Measurements from ENCODE around the gene THSD7B.
"Not testable (repeated sequence)": the region's sequence is repeated elsewhere in the genome, so short reads cannot be mapped to it uniquely, and the experiment has no call there.

THSD7B gene

DNA sequence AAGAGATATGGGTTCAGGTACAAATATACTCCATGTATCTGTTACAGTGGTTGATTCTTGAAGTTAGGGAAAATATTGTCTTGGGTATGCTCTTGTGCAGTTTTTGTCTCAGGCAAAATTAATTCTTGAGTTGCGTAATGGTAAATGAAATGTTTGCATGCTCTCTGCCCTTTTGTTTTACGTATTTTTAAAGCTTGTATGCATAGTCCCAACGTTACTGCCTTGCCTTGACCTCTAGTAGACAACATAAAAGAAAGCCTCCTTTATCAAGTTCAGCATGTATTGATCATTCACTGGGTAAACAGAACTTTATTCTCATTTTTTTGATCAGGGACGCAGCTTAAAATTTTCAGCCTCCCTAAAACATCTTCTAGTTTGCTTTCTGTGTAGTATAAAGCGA is 283.1 kb downstream of the THSD7B start:
- no peak for DNase-seq (ENCODE audit: low read depth in 2 of 2)

GRCh38 chr2:137049518-137049917 is 284.2 kb downstream of the THSD7B start:
- DNase-seq (ENCODE audit: low read depth in 2 of 2): no peak

- no peak for DNase-seq (ENCODE audit: low read depth in 2 of 2)
These were observed 285.6 kb downstream of the THSD7B start for GRCh38 chr2:137050949-137051348.

DNA sequence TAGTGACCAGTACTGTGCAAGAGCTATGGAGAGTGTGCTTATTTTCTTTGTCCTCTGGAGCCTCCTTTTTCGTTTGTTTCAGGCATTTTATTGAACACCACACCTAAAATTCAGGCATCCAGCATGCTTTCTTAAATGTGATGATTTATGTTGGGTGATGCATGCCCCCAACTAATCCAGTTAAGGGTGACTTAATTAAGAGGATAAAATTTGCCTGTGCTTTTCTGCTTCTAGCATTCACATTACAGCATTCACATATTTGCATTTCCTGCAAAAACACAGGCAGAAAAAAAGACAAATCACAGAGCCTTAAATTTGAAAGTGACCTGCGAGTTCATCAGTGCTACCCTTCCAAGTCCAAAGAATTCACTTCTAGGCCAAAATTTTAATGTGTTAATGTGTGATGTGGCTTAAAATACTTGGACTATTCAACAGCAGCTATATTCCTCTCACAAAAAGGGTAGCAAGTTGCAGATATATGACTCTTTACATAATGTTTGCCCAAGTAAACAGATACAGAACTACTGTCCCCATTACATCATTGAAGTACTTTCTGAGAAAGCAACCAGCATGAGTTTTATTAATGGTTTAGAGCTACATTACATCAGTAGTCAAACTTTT is 286.5 kb downstream of the THSD7B start:
- no peak for DNase-seq (ENCODE audit: low read depth in 2 of 2)

DNA sequence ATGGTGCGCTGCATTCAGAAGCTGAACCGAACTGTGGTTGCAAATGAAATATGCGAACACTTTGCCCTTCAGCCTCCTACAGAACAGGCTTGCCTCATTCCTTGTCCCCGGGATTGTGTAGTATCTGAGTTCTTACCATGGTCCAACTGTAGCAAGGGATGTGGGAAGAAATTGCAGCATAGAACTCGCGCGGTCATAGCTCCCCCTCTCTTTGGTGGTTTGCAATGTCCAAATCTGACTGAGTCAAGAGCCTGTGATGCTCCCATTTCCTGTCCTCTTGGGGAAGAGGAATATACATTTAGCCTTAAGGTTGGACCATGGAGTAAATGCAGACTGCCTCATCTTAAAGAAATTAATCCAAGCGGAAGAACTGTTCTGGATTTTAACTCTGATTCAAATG is 291.4 kb downstream of the THSD7B start:
- no peak for DNase-seq (ENCODE audit: low read depth in 2 of 2)

- not testable (repeated sequence) for DNase-seq (ENCODE audit: low read depth in 2 of 2)
These were observed 310.9 kb downstream of the THSD7B start for GRCh38 chr2:137076111-137076765.

- no peak for DNase-seq (ENCODE audit: low read depth in 2 of 2)
These were observed 326.4 kb downstream of the THSD7B start for GRCh38 chr2:137091704-137092103.

GRCh38 chr2:137093116-137093515 is 327.8 kb downstream of the THSD7B start:
- DNase-seq (ENCODE audit: low read depth in 2 of 2): no peak

GRCh38 chr2:137096187-137096586 is 330.8 kb downstream of the THSD7B start:
- no peak for DNase-seq (ENCODE audit: low read depth in 2 of 2)

- DNase-seq (ENCODE audit: low read depth in 2 of 2): no peak
These were observed 331.3 kb downstream of the THSD7B start for GRCh38 chr2:137096693-137097092.

DNA sequence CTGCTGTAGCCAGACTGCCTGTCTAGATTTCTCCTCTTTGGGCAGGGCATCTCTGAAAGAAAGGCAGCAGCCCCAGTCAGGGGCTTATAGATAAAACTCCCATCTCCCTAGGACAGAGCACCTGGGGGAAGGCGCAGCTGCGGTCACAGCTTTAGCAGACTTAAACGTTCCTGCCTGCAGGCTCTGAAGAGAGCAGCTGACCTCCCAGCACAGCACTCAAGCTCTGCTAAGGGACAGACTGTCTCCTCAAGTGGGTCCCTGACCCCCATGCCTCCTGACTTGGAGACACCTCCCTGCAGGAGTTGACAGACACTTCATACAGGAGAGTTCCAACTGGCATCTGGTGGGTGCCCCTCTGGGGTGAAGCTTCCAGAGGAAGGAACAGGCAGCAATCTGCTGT is 336.5 kb downstream of the THSD7B start:
- not testable (repeated sequence) for DNase-seq (ENCODE audit: low read depth in 2 of 2)

DNA sequence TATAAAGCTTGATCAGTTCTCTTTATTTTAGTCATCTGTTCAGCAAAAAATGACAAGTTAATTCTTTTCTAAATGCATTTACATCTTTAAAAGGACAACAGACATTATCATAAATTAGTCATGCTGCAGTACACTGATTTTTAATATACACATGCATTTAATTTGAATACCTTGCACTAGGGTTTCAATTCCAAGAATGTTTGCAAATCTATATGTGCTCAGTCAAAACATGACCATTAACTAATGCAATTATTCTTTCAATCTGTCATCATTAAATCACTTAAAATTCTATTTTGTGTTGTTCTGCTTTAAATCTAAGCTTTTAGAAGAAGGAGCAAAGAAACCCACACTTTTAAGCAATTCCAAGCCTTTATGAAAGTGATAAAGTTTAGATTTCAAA is 342.6 kb downstream of the THSD7B start:
- DNase-seq (ENCODE audit: low read depth in 2 of 2): no peak

GRCh38 chr2:137111896-137112295 is 346.6 kb downstream of the THSD7B start:
- no peak for DNase-seq (ENCODE audit: low read depth in 2 of 2)

- no peak for DNase-seq (ENCODE audit: low read depth in 2 of 2)
These were observed 349.9 kb downstream of the THSD7B start for GRCh38 chr2:137115081-137115794.

DNA sequence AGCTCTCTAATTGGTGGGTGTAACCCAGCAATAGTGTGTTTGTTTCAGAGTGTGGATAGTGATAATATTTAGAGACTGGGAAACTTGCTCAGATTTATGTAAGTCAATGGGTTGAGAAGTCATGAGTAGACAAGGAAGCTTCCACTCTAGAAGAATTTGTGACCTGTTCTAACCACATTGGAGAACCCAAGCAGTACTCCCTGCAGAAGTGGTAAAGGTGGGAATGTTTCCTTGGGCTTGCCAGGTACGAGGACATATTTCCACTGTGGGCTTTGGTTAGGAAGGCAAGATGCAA is 350.4 kb downstream of the THSD7B start:
- DNase-seq (ENCODE audit: low read depth in 2 of 2): no peak

GRCh38 chr2:137117385-137117784 is 352.0 kb downstream of the THSD7B start:
- no peak for DNase-seq (ENCODE audit: low read depth in 2 of 2)

DNA sequence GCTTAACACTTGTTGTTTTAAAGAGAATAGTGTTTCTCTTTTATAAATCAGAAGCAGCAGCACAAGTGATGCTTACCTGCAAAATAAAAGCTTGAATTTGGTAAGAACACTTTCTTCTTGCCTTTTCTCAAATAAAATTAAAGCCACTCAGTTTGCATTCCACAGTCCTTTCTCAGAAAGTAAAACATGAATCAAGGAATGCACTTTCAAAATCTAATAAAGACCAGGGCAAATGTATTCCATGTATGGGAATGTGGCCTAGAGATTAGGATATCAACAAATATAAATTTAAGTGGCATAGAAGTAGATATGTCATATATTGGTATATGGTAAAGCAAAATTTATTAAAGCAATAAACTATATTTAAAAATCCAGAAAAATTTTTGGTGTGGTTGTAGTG is 352.8 kb downstream of the THSD7B start:
- DNase-seq (ENCODE audit: low read depth in 2 of 2): no peak

GRCh38 chr2:137123226-137123625 is 357.9 kb downstream of the THSD7B start:
- no peak for DNase-seq (ENCODE audit: low read depth in 2 of 2)

- DNase-seq (ENCODE audit: low read depth in 2 of 2): no peak
These were observed 367.9 kb downstream of the THSD7B start for GRCh38 chr2:137133225-137133624.

GRCh38 chr2:137138263-137138662 is 372.9 kb downstream of the THSD7B start:
- no peak for DNase-seq (ENCODE audit: low read depth in 2 of 2)

GRCh38 chr2:137151731-137152130 is 386.4 kb downstream of the THSD7B start:
- DNase-seq (ENCODE audit: low read depth in 2 of 2): no peak

DNA sequence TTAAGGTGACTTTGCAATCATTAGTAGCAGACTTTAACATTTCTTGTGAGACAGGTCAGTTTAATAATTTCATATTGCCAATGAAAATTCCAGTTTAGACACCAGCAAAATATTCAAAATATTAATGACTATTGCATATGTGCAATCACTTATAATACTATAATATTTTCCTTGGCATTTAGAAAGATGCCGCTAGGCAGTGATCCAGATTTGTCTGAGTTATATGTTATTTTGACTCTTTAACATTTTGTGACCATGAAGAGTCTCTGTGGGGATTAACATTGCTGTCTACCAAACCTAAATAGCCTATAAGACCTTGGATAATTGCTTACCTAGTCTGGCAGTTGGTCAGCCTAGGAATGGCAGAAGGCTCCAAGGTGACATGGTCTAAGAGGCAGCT is 389.6 kb downstream of the THSD7B start:
- DNase-seq (ENCODE audit: low read depth in 2 of 2): no peak

DNA sequence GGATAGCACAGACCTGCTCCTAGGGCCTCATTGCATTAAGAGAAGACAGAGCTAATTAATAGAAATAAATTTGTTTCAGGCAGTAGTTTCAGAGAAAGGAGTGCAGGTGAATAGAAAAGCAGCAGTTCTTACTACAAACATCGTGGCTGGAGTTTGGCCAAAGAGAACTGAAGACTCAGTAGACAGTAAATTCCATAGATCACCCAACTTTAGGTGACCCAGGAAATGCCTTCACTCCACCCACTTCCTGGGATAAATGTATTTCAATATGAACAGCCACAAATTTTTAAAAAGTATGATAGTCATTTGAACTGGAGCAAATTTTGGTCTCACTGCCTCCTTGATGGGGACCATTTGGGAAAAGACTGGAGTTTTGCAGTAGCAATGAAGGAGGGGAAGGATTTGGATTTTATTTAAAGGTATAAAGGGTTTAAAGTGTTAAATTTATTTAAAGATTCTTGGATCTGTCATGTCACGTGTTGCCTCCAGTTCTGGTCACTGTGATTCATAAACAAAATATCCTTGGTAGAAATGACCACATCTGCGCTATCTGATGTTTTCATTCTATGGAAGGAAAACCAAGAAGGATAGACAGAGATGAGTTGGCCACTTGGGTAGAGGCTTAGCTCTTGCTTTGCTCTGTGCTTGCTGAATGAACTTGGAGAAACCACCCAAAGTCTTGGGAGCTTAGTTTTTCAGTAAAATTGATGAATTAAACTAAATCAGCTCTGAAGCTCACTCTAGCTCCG is 390.2 kb downstream of the THSD7B start:
- no peak for DNase-seq (ENCODE audit: low read depth in 2 of 2)
